Prostate gland (tissue), 2 donors: Measurements from ENCODE around the gene MSANTD2.

Experiments used
- POLR2A ChIP-seq: fragments of 450-650 bp; IDR thresholded peaks from one replicate; pipeline ENCODE4 v1.6.1; 2016; ENCODE audit warnings: antibody characterized with exemption, mild to moderate bottlenecking
- TF ChIP-seq, protein P1 (sequence below), 4 experiments: fragments of 200-600 bp in 2 of 4; fragments of 450-650 bp in 2 of 4; sonication (generic) in 2 of 4; IDR thresholded peaks; 1 replicate in 3 of 4; 2 replicates in 1 of 4; pipeline ENCODE4 v1.5.1; 2016 to 2019; ENCODE audit warnings: antibody characterized with exemption in 4 of 4, mild to moderate bottlenecking in 2 of 4, moderate library complexity in 2 of 4

DNA sequence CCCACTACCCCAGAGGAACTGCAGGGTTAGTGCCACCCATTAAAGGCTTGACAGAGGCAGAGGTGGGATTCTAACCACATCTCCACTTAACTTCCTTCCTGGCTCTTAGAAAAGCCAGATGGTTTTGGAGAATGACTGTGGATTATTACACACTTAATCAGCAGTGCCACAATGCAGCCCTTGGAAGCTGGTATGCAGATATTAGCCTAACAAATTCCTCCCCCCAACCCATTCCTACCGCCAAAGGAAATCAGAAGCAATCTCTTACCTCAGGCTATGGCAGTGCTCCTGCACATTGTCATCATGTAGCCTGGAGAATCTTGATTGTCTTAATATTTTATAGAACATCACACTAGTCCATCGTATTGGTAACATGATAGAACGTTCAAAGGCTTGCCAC lies 83.6 kb downstream of the MSANTD2 start:
- TF ChIP-seq, protein P1, sequence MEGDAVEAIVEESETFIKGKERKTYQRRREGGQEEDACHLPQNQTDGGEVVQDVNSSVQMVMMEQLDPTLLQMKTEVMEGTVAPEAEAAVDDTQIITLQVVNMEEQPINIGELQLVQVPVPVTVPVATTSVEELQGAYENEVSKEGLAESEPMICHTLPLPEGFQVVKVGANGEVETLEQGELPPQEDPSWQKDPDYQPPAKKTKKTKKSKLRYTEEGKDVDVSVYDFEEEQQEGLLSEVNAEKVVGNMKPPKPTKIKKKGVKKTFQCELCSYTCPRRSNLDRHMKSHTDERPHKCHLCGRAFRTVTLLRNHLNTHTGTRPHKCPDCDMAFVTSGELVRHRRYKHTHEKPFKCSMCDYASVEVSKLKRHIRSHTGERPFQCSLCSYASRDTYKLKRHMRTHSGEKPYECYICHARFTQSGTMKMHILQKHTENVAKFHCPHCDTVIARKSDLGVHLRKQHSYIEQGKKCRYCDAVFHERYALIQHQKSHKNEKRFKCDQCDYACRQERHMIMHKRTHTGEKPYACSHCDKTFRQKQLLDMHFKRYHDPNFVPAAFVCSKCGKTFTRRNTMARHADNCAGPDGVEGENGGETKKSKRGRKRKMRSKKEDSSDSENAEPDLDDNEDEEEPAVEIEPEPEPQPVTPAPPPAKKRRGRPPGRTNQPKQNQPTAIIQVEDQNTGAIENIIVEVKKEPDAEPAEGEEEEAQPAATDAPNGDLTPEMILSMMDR (IDR thresholded peaks at IDR 0.05): no peak
- no peak for TF ChIP-seq POLR2A
